SK-N-SH treated with all-trans-retinoic acid at 6 μM for 48 hours (cell line): ENCODE measurements around the gene LAMA3.

Experiments
- ATAC-seq: fragments of 200-7000 bp; cut with Tn5 transposase; 3 replicates; pipeline ENCODE4 v1.9.1; 2020; ENCODE audit warnings: mild to moderate bottlenecking, moderate library complexity
- ARNTL ChIP-seq: fragments of 450-650 bp; formaldehyde crosslinking; IDR thresholded peaks from 2 replicates; pipeline ENCODE4 v1.5.0; 2020; ENCODE audit warnings: low read depth, mild to moderate bottlenecking, moderate library complexity, borderline replicate concordance
- CREB5 ChIP-seq: fragments of 250-450 bp; sonication (Bioruptor Pico); IDR thresholded peaks from 2 replicates; pipeline ENCODE4 v1.5.1; 2020; ENCODE audit warnings: low read depth, mild to moderate bottlenecking, moderate library complexity
- CSDC2 ChIP-seq: fragments of 250-450 bp; sonication (Bioruptor Pico); IDR thresholded peaks from 2 replicates; pipeline ENCODE4 v1.5.0; 2020; ENCODE audit warnings: mild to moderate bottlenecking, moderate library complexity
- ESRRG ChIP-seq: fragments of 250-450 bp; sonication (Bioruptor Pico); IDR thresholded peaks from 2 replicates; pipeline ENCODE4 v1.6.1; 2021; ENCODE audit warnings: mild to moderate bottlenecking
- GLIS3 ChIP-seq: fragments of 250-450 bp; sonication (Bioruptor Pico); IDR thresholded peaks from 2 replicates; pipeline ENCODE4 v1.5.0; 2020; ENCODE audit warnings: mild to moderate bottlenecking, moderate library complexity
- ISL1 ChIP-seq: fragments of 250-450 bp; sonication (Bioruptor Pico); IDR thresholded peaks from 2 replicates; pipeline ENCODE4 v2.1.2; 2022; ENCODE audit warnings: mild to moderate bottlenecking, moderate library complexity
- OSR1 ChIP-seq: fragments of 250-450 bp; sonication (Bioruptor Pico); IDR thresholded peaks from 2 replicates; pipeline ENCODE4 v1.8.0; 2022; ENCODE audit warnings: moderate library complexity, mild to moderate bottlenecking, inconsistent platforms
- PATZ1 ChIP-seq: fragments of 250-450 bp; sonication (Bioruptor Pico); IDR thresholded peaks from 2 replicates; pipeline ENCODE4 v1.8.0; 2020; ENCODE audit warnings: mild to moderate bottlenecking, moderate library complexity, borderline replicate concordance
- POU6F1 ChIP-seq: fragments of 250-450 bp; sonication (Bioruptor Pico); IDR thresholded peaks from 2 replicates; pipeline ENCODE4 v1.8.0; 2021; ENCODE audit warnings: low read depth, mild to moderate bottlenecking, moderate library complexity, borderline replicate concordance
- PPARA ChIP-seq: fragments of 250-450 bp; sonication (Bioruptor Pico); IDR thresholded peaks from 2 replicates; pipeline ENCODE4 v1.5.0; 2020; ENCODE audit warnings: mild to moderate bottlenecking, borderline replicate concordance
- SNAI2 ChIP-seq: fragments of 250-450 bp; sonication (Bioruptor Pico); IDR thresholded peaks from 2 replicates; pipeline ENCODE4 v1.5.0; 2020; ENCODE audit warnings: mild to moderate bottlenecking, moderate library complexity
- TCF4 ChIP-seq: fragments of 250-450 bp; sonication (Bioruptor Pico); IDR thresholded peaks from 2 replicates; pipeline ENCODE4 v1.8.0; 2021; ENCODE audit warnings: mild to moderate bottlenecking, moderate library complexity, borderline replicate concordance
- TOX ChIP-seq: fragments of 250-450 bp; sonication (Bioruptor Pico); IDR thresholded peaks from 2 replicates; pipeline ENCODE4 v1.8.0; 2021; ENCODE audit warnings: mild to moderate bottlenecking, moderate library complexity, borderline replicate concordance
- TSHZ2 ChIP-seq: fragments of 250-450 bp; sonication (Bioruptor Pico); IDR thresholded peaks from 2 replicates; pipeline ENCODE4 v1.5.0; 2020; ENCODE audit warnings: mild to moderate bottlenecking, moderate library complexity
- ZC3H10 ChIP-seq: fragments of 250-450 bp; sonication (Bioruptor Pico); IDR thresholded peaks from 2 replicates; pipeline ENCODE4 v1.5.1; 2021; ENCODE audit warnings: mild to moderate bottlenecking, moderate library complexity
- ZFP3 ChIP-seq: fragments of 250-450 bp; sonication (Bioruptor Pico); IDR thresholded peaks from 2 replicates; pipeline ENCODE4 v1.5.0; 2020; ENCODE audit warnings: mild to moderate bottlenecking, moderate library complexity
- ZNF565 ChIP-seq: fragments of 450-650 bp; formaldehyde crosslinking; conservative IDR thresholded peaks from 2 replicates; pipeline ENCODE4 v1.5.0; 2020; ENCODE audit warnings: low read depth, mild to moderate bottlenecking, moderate library complexity
- ZNF70 ChIP-seq: fragments of 450-650 bp; formaldehyde crosslinking; IDR thresholded peaks from 2 replicates; pipeline ENCODE4 v1.5.0; 2020; ENCODE audit warnings: mild to moderate bottlenecking, moderate library complexity
- ZNF8 ChIP-seq: fragments of 450-650 bp; formaldehyde crosslinking; IDR thresholded peaks from 2 replicates; pipeline ENCODE4 v1.5.0; 2020; ENCODE audit warnings: mild to moderate bottlenecking, moderate library complexity

Gene LAMA3

GRCh38 chr18:23832911-23833310 is 143.7 kb downstream of the LAMA3 start:
- no peak for ATAC-seq
- TF ChIP-seq ZNF70 (CRISPR knock-in tag) = no peak

- TF ChIP-seq PATZ1 (CRISPR knock-in tag) (no peak), ZFP3 (CRISPR knock-in tag) (no peak), CREB5 (CRISPR knock-in tag) (no peak), ZNF565 (CRISPR knock-in tag) (no peak), ZC3H10 (CRISPR knock-in tag) (no peak), TOX (CRISPR knock-in tag) (no peak), GLIS3 (no peak), ESRRG (CRISPR knock-in tag) (no peak), ZNF8 (CRISPR knock-in tag) (no peak)
- ATAC-seq = no peak
These were observed 144.5 kb downstream of the LAMA3 start for GRCh38 chr18:23833714-23834113.

- ATAC-seq = no peak
- no peak for TF ChIP-seq ZC3H10 (CRISPR knock-in tag)
- TF ChIP-seq PPARA (CRISPR knock-in tag) = no peak
- TF ChIP-seq OSR1 = no peak
- no peak for TF ChIP-seq ARNTL (CRISPR knock-in tag)
- no peak for TF ChIP-seq CSDC2 (CRISPR knock-in tag)
- no peak for TF ChIP-seq ISL1 (CRISPR knock-in tag)
- no peak for TF ChIP-seq ZNF70 (CRISPR knock-in tag)
- no peak for TF ChIP-seq ESRRG (CRISPR knock-in tag)
- no peak for TF ChIP-seq GLIS3
- TF ChIP-seq CREB5 (CRISPR knock-in tag) = no peak
- TF ChIP-seq POU6F1 = no peak
- no peak for TF ChIP-seq TSHZ2 (CRISPR knock-in tag)
- TF ChIP-seq ZFP3 (CRISPR knock-in tag) = no peak
- no peak for TF ChIP-seq SNAI2
- no peak for TF ChIP-seq TCF4 (CRISPR knock-in tag)
These were observed 145.8 kb downstream of the LAMA3 start for GRCh38 chr18:23835091-23835490.

- no peak for ATAC-seq
- TF ChIP-seq PATZ1 (CRISPR knock-in tag) = no peak
These were observed 146.3 kb downstream of the LAMA3 start for GRCh38 chr18:23835506-23835905.
